Activated naive CD4-positive, alpha-beta T cell treated with anti-CD3 and anti-CD28 coated beads, Interleukin-2, amount 50 U/mL, for 24 hours (primary cell): ENCODE measurements around the gene SKAP1.
"Not testable (repeated sequence)": the region's sequence is repeated elsewhere in the genome, so short reads cannot be mapped to it uniquely, and the experiment has no call there.

Experiments used
- H3K27ac Mint-ChIP-seq: one replicate; pipeline ENCODE4 v1.8.0; 2021; ENCODE audit warnings: mild to moderate bottlenecking, mixed read lengths
- H3K27me3 Mint-ChIP-seq: one replicate; pipeline ENCODE4 v1.8.0; 2021; ENCODE audit warnings: mixed read lengths
- H3K36me3 Mint-ChIP-seq: one replicate; pipeline ENCODE4 v1.8.0; 2021; ENCODE audit warnings: mixed read lengths
- H3K4me1 Mint-ChIP-seq: one replicate; pipeline ENCODE4 v1.8.0; 2021; ENCODE audit warnings: mixed read lengths
- H3K4me3 Mint-ChIP-seq: one replicate; pipeline ENCODE4 v1.8.0; 2021; ENCODE audit warnings: mild to moderate bottlenecking, mixed read lengths
- H3K9me3 Mint-ChIP-seq: one replicate; pipeline ENCODE4 v1.8.0; 2021; ENCODE audit warnings: mixed read lengths

Gene SKAP1

DNA sequence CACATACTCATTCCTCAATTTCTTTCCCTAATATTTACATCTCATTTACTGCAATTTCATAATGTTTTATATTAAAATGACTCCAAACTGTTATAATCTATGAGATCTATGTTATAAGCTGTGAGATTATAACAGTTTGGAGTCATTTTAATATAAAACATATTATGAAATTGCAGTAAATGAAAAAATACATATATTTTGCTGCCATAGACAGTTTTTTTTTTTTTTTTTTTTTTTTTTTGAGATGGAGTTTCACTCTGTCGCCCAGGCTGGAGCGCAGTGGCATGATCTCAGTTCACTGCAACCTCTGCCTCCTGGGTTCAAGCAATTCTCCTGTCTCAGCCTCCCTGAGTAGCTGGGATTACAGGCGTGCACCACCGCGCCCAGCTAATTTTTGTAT lies 180.0 kb downstream of the SKAP1 start:
- not testable (repeated sequence) for H3K27ac Mint-ChIP-seq, H3K36me3 Mint-ChIP-seq, H3K27me3 Mint-ChIP-seq, H3K4me3 Mint-ChIP-seq, H3K9me3 Mint-ChIP-seq
- peaks cover 35% of the 10 kb centered on the region for H3K4me1 Mint-ChIP-seq

DNA sequence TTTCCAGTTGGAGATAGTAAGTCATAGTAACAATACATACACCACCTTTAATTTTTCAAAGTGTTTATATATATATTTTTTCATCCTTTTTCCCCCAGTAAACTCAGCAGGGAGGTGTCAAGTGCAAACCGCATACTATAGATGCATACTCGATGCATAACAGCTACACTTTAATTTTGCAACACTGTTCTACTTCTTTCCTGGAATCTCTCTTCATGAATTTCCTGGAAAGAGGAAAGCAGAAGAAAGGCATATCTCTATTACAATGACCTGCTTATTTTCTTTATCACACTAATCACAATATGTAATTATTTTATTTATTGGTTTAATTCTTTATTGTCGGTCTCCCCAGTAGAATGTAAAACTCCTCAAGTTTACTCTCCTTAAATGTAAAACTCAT lies 182.4 kb downstream of the SKAP1 start:
- Mint-ChIP-seq H3K27ac (no peak overlapping the region), H3K4me3 (no peak overlapping the region), H3K27me3 (no peaks in the 10 kb centered on the region), H3K4me1 (peaks cover 52% of the 10 kb centered on the region), H3K36me3 (peaks cover 2% of the 10 kb centered on the region), H3K9me3 (no peaks in the 10 kb centered on the region)

DNA sequence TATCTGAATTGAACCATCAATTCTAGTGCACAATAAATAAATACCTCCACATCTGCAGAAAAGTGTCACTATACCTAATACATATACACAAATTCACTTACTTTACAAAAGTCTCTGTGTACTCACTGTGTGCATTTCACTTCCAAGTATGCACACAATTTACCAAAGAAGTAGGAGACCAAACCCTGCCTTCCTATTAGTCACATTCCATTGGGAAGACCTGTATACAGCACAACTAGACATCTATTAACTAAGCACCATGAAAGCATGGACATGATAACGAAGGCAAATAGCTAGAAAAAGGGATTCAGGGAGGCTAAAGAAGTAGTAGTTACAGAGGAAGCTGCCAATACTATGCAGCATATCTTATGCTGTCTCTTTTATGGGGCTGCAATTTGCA lies 183.0 kb downstream of the SKAP1 start:
- no peaks in the 10 kb centered on the region for H3K9me3 Mint-ChIP-seq
- H3K4me1 Mint-ChIP-seq: peaks cover 57% of the 10 kb centered on the region
- H3K27me3 Mint-ChIP-seq: no peaks in the 10 kb centered on the region
- peak overlapping the region; percentile 56 for H3K27ac Mint-ChIP-seq
- no peak overlapping the region for H3K4me3 Mint-ChIP-seq
- H3K36me3 Mint-ChIP-seq: peaks cover 2% of the 10 kb centered on the region

DNA sequence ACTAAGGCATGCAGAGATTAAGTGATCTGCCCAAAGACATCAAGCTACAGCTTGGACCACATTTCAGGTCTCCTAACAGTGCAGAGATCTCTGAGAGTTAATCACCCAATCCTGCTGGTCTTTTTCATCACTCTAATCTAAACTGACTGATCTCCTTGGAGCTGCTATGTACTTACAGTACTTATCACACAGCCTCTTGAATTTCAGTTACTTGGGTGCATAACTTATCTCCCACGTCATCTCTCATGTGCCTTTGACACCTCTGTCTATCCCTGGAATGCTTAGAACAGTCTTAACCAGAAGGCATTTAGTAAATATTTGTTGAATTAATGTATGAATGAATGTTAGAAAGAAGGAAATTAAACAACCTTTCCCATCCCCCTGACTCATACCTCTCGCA lies 183.4 kb downstream of the SKAP1 start:
- Mint-ChIP-seq H3K27ac (peak overlapping the region; percentile 56), H3K36me3 (peaks cover 2% of the 10 kb centered on the region), H3K4me1 (peaks cover 62% of the 10 kb centered on the region), H3K9me3 (no peaks in the 10 kb centered on the region), H3K27me3 (no peaks in the 10 kb centered on the region), H3K4me3 (no peak overlapping the region)

DNA sequence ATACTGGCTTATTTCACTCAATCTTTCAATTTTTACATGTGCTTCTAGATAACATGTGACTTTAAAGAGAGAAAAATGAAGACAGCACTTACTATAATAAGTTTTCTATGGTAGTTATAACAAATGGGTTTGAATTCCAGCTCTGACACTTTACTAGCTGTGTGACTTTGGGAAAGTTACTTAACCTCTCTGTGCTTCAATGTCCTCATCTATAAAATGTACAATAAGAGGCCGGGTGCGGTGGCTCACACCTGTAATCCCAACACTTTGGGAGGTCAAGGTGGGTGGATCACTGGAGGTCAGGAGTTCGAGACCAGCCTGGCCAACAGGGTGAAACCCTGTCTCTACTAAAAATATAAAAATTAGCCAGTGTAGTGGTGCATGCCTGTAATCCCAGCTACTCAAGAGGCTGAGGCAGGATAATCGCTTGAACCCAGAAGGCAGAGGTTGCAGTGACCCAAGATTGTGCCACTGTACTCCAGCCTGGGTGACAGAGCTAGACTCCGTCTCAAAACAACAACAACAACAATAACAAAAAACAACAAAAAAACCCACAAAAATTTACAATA lies 184.5 kb downstream of the SKAP1 start:
- H3K4me3 Mint-ChIP-seq, H3K9me3 Mint-ChIP-seq, H3K27ac Mint-ChIP-seq, H3K36me3 Mint-ChIP-seq, H3K27me3 Mint-ChIP-seq: not testable (repeated sequence)
- H3K4me1 Mint-ChIP-seq: peaks cover 72% of the 10 kb centered on the region

DNA sequence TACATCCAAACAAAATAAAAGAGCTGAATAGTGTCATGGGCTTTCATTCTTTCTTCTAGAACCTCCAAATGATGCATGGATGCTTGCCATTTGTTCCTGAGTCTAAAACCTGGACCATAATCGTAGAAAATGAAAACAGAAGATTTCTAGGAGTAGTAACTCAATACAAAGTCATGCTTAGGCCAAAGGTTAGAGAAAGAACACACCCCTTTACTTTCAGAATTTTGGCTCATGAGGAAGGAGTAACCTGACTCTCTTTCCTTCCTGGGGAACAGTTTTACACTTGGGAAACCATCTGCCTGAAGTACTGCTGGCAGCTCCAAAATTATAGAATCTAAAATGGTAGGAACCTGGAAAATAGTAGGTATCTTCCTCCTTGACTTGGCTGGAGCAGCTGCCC lies 185.2 kb downstream of the SKAP1 start:
- Mint-ChIP-seq H3K27me3 (no peaks in the 10 kb centered on the region), H3K27ac (no peak overlapping the region), H3K9me3 (no peaks in the 10 kb centered on the region), H3K36me3 (peaks cover 2% of the 10 kb centered on the region), H3K4me1 (peaks cover 77% of the 10 kb centered on the region), H3K4me3 (no peak overlapping the region)

DNA sequence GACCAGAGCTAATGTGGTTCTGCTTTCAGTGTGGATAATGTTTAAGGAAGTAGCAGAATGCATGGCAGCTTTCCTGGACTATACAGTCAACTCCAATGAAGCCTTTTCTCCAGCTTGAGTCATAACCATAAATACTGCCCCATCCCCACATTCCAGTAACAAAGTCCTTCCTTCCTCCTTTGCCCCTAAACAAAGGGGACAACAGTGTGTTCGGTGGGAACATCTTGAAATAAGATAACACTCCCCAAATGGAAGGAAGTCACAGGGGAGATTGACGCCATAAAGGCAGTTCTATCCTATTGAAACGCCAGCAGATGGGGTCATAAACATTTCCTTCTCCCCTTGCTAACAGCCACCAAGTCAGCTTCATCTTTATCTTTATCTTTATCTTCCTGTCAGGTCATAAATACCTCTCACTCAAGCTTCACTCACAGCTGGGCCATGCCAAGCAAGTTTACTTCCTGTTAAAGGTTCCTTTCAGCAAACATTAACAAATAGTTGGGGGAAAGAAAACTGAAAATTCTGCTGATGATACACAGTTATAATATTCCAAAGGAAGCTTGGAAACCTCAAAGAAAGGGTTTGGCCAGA lies 185.8 kb downstream of the SKAP1 start:
- Mint-ChIP-seq H3K27ac (peak overlapping the region; percentile 68), H3K4me1 (peaks cover 82% of the 10 kb centered on the region), H3K9me3 (no peaks in the 10 kb centered on the region)

DNA sequence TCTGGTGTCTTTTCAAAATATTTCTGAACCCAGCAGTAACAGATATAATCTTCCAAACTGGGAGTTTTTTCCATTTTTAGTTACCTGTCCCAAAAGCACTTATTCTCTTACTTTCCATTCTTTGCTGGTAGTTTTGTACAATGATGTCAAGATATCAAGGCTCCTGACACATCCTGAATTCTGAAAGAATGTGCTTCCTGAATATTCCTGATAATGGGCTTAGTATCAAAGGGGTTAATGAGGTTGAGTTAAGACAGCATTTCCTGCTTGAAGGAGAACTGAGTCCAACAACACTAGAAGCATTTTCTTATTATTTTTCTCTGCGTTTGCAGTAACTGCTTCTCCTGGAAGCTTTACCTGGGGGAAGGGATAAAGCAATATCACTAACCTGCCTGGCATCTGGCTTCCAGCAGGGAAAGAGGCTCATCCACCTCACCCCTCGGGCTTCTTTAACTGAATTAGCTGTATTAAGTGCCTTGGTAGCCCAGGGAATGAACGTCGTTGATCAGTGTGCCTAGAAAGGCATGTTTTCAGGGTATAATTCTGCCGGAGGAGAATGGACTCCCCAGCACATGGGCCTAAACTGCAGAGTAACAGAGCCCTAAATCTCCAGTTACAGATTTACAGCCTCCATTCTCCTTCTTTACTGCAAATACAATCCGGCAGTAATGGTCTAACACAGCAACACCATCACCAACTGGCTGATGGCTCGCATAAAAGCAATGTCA lies 188.1 kb downstream of the SKAP1 start:
- Mint-ChIP-seq H3K27ac (peak overlapping the region; percentile 24), H3K9me3 (no peaks in the 10 kb centered on the region), H3K36me3 (peaks cover 4% of the 10 kb centered on the region), H3K4me1 (peaks cover 90% of the 10 kb centered on the region), H3K4me3 (no peak overlapping the region), H3K27me3 (no peaks in the 10 kb centered on the region)

More for the DNA sequence above, 185.8 kb downstream of the SKAP1 start:
- peaks cover 2% of the 10 kb centered on the region for H3K36me3 Mint-ChIP-seq
- H3K4me3 Mint-ChIP-seq: no peak overlapping the region
- no peaks in the 10 kb centered on the region for H3K27me3 Mint-ChIP-seq

DNA sequence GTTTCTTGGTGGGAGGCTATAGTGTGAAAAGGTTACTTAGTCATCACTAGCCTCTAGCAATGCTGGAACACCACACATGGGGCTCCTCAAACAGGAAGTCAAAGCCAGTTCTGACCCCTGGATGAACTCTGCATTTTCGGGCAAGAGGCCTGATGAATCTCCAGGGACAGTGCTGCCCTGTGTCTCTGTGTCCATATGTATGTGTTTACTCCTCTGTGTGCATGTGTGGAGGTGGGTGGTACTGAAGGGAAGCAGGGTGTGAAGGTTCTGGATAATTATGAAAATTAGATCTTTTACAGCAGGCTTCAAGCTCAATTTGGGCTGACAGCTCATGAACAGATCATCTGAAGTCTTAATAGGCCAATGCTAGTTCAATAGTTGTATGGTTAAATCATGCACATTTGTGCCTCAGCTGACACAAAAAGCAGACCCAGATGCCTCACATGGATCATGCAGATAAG lies 188.9 kb downstream of the SKAP1 start:
- no peak overlapping the region for H3K27ac Mint-ChIP-seq
- peaks cover 6% of the 10 kb centered on the region for H3K36me3 Mint-ChIP-seq
- no peaks in the 10 kb centered on the region for H3K9me3 Mint-ChIP-seq
- H3K4me3 Mint-ChIP-seq: no peak overlapping the region
- H3K27me3 Mint-ChIP-seq: no peaks in the 10 kb centered on the region
- peaks cover 90% of the 10 kb centered on the region for H3K4me1 Mint-ChIP-seq

DNA sequence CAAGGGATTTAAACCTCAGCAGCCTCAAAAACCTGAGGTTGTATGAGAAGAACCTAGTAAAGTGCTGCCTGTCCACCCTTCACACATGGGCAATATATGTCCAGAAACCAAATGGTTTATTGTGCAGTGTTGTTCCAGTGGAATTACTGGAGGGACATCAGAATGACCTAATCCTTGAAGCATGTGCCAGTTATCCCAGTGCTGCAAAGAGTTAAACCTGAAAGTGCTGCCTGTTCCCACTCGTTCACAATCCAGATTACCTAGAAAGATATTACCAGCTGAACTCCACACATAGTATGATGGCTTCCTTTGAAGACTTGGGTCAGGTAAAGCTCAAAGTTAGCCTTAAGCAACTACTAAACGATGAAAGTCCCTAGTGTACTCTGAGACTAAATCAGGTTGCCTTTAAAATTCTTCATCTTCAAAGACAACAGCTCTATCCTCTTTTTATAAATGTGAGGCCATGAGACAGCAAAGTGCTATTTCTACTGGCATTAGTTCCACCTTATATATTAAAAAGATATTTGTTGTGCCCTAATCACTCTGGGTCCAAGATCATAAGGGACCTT lies 189.4 kb downstream of the SKAP1 start:
- Mint-ChIP-seq H3K4me3 (no peak overlapping the region), H3K36me3 (peaks cover 6% of the 10 kb centered on the region), H3K9me3 (no peaks in the 10 kb centered on the region), H3K27me3 (no peaks in the 10 kb centered on the region), H3K4me1 (peaks cover 91% of the 10 kb centered on the region), H3K27ac (no peak overlapping the region)

DNA sequence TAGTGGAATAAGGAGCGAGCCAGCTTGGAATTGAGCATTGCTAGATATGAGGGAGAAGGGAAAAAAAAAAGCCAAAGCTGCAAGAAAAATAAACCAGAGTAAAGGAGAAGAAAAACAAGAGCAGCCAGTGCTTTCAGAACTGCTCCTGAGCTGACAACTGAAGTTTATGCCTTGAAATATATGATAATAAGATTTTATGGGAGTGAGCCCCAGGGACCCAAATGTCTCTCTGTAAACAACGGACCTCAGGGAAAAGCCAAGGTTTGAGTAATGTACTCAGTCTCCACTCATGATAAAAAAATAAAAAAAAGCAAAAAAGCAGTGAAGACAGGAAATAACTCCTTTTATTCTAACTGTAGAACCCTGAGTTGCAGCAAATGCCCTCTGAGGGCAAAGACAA lies 189.9 kb downstream of the SKAP1 start:
- Mint-ChIP-seq H3K27ac (no peak overlapping the region), H3K4me3 (no peak overlapping the region)

DNA sequence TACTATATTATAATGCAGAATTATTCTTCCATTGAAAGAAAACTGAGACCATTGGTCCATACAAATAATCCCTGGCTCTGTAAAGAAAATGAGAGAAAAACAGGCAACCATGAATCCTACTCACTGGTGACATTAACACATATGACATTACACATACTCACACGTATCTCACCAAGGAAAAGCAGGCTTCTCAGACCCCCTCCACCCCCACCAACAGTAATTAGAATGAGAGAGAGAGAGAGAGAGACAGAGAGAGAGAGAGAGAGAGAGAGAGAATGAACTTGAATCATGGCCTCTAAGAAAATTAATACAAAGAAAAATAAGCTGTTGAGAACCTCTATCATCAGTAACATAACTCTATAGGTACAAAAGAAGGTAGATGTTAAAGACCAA lies 190.4 kb downstream of the SKAP1 start:
- H3K4me1 Mint-ChIP-seq: peaks cover 88% of the 10 kb centered on the region
- H3K9me3 Mint-ChIP-seq: no peaks in the 10 kb centered on the region
- H3K27me3 Mint-ChIP-seq: no peaks in the 10 kb centered on the region
- H3K36me3 Mint-ChIP-seq: peaks cover 11% of the 10 kb centered on the region
- no peak overlapping the region for H3K4me3 Mint-ChIP-seq
- no peak overlapping the region for H3K27ac Mint-ChIP-seq

More for the DNA sequence above, 189.9 kb downstream of the SKAP1 start:
- Mint-ChIP-seq H3K9me3 (no peaks in the 10 kb centered on the region), H3K4me1 (peaks cover 88% of the 10 kb centered on the region), H3K27me3 (no peaks in the 10 kb centered on the region), H3K36me3 (peaks cover 7% of the 10 kb centered on the region)

DNA sequence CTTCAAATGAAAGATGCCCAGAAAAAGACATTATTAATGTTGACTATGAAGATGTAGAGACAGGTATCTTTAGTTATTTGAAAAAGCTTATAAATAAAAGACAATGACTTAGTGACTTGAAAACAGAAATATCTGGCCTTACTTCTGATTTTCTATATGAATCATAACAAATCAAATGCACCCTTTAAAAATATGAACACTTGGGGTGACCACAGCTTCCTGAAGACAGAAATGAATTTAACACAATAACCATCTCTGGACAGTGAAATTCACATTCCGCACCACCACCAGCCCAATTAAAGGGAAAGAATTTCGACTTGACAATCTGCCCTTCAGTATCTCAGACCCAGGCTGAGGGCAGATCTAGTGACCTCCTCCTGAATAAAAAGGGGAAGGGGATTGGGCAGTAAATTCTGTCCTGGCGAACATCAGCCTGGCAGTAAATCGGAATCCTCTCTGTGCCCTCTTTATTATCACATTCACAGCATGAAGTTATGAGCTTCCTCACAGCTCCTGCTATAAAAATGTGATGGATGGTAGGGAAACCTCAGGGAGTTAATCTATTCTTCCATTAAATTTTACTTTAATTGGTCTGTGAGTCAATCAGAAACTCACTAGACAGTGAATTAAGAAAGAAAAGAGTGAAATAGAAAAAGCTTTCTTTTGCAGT lies 190.9 kb downstream of the SKAP1 start:
- peaks cover 87% of the 10 kb centered on the region for H3K4me1 Mint-ChIP-seq
- H3K27me3 Mint-ChIP-seq: no peaks in the 10 kb centered on the region
- H3K27ac Mint-ChIP-seq: peak overlapping the region; percentile 4
- no peaks in the 10 kb centered on the region for H3K9me3 Mint-ChIP-seq
- H3K4me3 Mint-ChIP-seq: no peak overlapping the region
- peaks cover 13% of the 10 kb centered on the region for H3K36me3 Mint-ChIP-seq

DNA sequence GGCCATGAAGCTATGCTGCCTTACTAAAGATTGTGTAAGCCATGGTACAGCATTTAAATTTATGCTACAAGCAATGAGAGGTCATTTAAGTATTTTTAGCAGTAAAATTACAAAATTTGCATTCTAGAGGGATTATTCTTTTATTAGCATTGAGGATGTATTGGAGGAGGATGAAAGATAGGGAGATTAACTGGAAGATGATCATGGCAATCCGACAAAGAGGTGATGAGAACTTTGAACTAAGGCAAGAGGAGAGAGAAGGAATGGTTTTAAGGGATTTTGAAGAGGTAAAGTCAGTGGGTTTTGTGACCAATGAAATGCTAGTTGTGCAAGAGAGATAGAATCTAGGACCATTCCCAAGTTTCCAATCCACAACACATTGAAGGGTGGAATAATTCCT lies 192.6 kb downstream of the SKAP1 start:
- Mint-ChIP-seq H3K9me3 (no peaks in the 10 kb centered on the region), H3K36me3 (peaks cover 16% of the 10 kb centered on the region), H3K4me1 (peaks cover 76% of the 10 kb centered on the region), H3K27me3 (no peaks in the 10 kb centered on the region), H3K4me3 (no peak overlapping the region), H3K27ac (peak overlapping the region; percentile 66)

DNA sequence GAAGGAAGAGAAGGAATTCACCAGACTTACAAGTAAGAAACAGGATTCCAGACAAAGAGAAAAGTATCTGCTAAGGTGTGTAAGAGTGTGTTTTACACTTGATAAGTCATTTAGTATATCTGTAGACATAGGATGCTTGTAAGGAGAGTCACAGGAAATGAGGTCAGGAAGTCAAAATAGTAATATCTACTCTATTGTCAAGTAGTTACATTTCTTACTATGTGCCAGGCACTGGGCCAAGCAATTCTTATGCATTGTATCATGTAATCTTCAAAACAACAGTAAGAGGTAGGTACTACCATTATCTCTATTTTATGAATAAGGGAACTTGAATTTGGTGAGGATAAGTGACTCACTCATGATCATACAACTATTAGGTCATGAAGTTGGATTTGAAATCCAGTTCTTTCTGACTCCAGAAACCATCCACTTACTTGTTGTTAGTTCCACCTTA lies 193.3 kb downstream of the SKAP1 start:
- Mint-ChIP-seq H3K4me3 (no peak overlapping the region), H3K36me3 (peaks cover 16% of the 10 kb centered on the region), H3K9me3 (no peaks in the 10 kb centered on the region), H3K4me1 (peaks cover 69% of the 10 kb centered on the region), H3K27ac (no peak overlapping the region), H3K27me3 (no peaks in the 10 kb centered on the region)

DNA sequence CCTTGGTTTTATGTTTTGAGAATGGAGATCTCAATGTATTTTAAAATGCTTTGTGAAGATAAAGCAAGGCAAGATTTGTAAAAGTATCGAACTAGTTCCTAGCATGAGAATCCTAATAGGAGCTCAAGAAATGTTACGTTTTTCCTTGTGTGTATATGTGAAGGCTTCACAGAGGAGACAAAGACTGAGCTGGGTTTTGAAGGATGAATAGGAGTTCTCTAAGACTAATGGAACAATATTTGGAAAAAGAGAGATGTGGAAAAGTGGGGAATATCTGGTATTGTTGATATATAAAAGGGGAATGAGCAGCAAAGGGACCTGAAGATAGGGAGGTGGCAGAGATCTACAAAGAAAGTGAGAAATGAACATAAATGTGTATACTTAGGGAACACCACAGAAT lies 195.1 kb downstream of the SKAP1 start:
- no peak overlapping the region for H3K4me3 Mint-ChIP-seq
- no peaks in the 10 kb centered on the region for H3K9me3 Mint-ChIP-seq
- no peak overlapping the region for H3K27ac Mint-ChIP-seq
- H3K27me3 Mint-ChIP-seq: no peaks in the 10 kb centered on the region
- H3K36me3 Mint-ChIP-seq: peaks cover 19% of the 10 kb centered on the region
- H3K4me1 Mint-ChIP-seq: peaks cover 59% of the 10 kb centered on the region
